Medulla oblongata (tissue), 1 donor: ENCODE results near the gene SPINK7.

ENCODE experiments used
- DNase-seq: peaks from one replicate; pipeline ENCODE4 v3.0.0-alpha.2; 2015; ENCODE audit errors: extremely low spot score

SPINK7 gene

GRCh38 chr5:148343603-148344487 lies 31.6 kb downstream of the SPINK7 start:
- DNase-seq = no peak

- DNase-seq = no peak
These were observed 35.5 kb downstream of the SPINK7 start for GRCh38 chr5:148347706-148348105.

- DNase-seq = no peak
These were observed 40.5 kb downstream of the SPINK7 start for GRCh38 chr5:148352696-148353095.

- DNase-seq = no peak
These were observed 41.4 kb downstream of the SPINK7 start for GRCh38 chr5:148353634-148354033.

GRCh38 chr5:148364343-148364742 lies 52.1 kb downstream of the SPINK7 start:
- no peak for DNase-seq
